K562 (cell line): ENCODE measurements around the gene SARS1. TPM values are rescaled to one million over a fixed set of nuclear protein-coding genes. Genes with fewer than 3 reads are reported as not detected.

ENCODE experiments used
- BACH1 ChIP-seq: fragments of 200-800 bp; sonication (Bioruptor generic); IDR thresholded peaks from 2 replicates; pipeline ENCODE4 v1.6.1; 2016; ENCODE audit warnings: missing genetic modification characterization, missing compliant biosample characterization
- CTBP1 ChIP-seq: fragments of 450-650 bp; IDR thresholded peaks from 2 replicates; pipeline ENCODE4 v1.6.1; 2016; ENCODE audit warnings: borderline replicate concordance
- KDM2B ChIP-seq: fragments of 250-450 bp; sonication (Bioruptor Pico); IDR thresholded peaks from 2 replicates; pipeline ENCODE4 v1.8.0; 2021; ENCODE audit warnings: mild to moderate bottlenecking, moderate library complexity
- MYBL2 ChIP-seq, 2 experiments: fragments of 450-650 bp in 1 of 2; sonication (generic) in 1 of 2; formaldehyde crosslinking in 1 of 2; IDR thresholded peaks; 2 replicates each; pipeline versions ENCODE4 v1.6.1 to v1.8.1; 2017 to 2022; ENCODE audit warnings: borderline replicate concordance in 1 of 2, inconsistent platforms in 1 of 2, low read depth in 1 of 2, mild to moderate bottlenecking in 1 of 2, missing genetic modification reagents in 1 of 2, moderate library complexity in 1 of 2
- NONO ChIP-seq, 2 experiments: fragments of 200-400 bp in 1 of 2; fragments of 450-650 bp in 1 of 2; formaldehyde crosslinking in 1 of 2; IDR thresholded peaks; 2 replicates each; pipeline ENCODE4 v1.6.1; 2017; ENCODE audit warnings: low read depth in 2 of 2, mild to moderate bottlenecking in 2 of 2, moderate library complexity in 2 of 2, low read length in 1 of 2
- NR3C1 ChIP-seq: sonication (generic); formaldehyde crosslinking; IDR thresholded peaks from 2 replicates; pipeline ENCODE4 v1.8.1; 2022; ENCODE audit warnings: missing genetic modification reagents
- NR4A1 ChIP-seq, 2 experiments: fragments of 250-450 bp in 1 of 2; fragments of 450-650 bp in 1 of 2; sonication (Bioruptor Pico) in 1 of 2; IDR thresholded peaks; 2 replicates each; pipeline versions ENCODE4 v1.4.0 to v1.6.1; 2016 to 2020; ENCODE audit warnings: mild to moderate bottlenecking in 2 of 2, missing compliant biosample characterization in 1 of 2, missing genetic modification characterization in 1 of 2, moderate library complexity in 1 of 2
- PTBP1 ChIP-seq: fragments of 200-400 bp; formaldehyde crosslinking; IDR thresholded peaks from 2 replicates; pipeline ENCODE4 v1.6.1; 2017; ENCODE audit warnings: low read depth, low read length
- SIN3B ChIP-seq: fragments of 450-650 bp; IDR thresholded peaks from 2 replicates; pipeline ENCODE4 v1.6.1; 2017; ENCODE audit warnings: low read depth, mild to moderate bottlenecking, moderate library complexity
- TAL1 ChIP-seq: fragments of 450-650 bp; IDR thresholded peaks from 2 replicates; pipeline ENCODE4 v1.6.1; 2016; ENCODE audit warnings: mild to moderate bottlenecking
- TEAD1 ChIP-seq, 2 experiments: fragments of 450-650 bp in 1 of 2; sonication (generic) in 1 of 2; formaldehyde crosslinking; IDR thresholded peaks; 2 replicates each; pipeline versions ENCODE4 v1.4.0 to v1.8.0; 2020 to 2022; ENCODE audit warnings: mild to moderate bottlenecking in 2 of 2, missing genetic modification reagents in 1 of 2
- TSC22D4 ChIP-seq: fragments of 450-650 bp; IDR thresholded peaks from 2 replicates; pipeline ENCODE4 v1.6.1; 2016; ENCODE audit warnings: missing genetic modification characterization, missing biosample characterization, control low read depth
- WHSC1 ChIP-seq: IDR thresholded peaks from one replicate; pipeline ENCODE4 v1.6.1; 2012; ENCODE audit warnings: low read length, control low read depth, inconsistent platforms
- YBX1 ChIP-seq: fragments of 450-650 bp; IDR thresholded peaks from 2 replicates; pipeline ENCODE4 v1.7.1; 2016; ENCODE audit warnings: mild to moderate bottlenecking
- ZFP1 ChIP-seq: fragments of 450-650 bp; formaldehyde crosslinking; IDR thresholded peaks from 2 replicates; pipeline ENCODE4 v1.4.0; 2020; ENCODE audit warnings: mild to moderate bottlenecking, mixed read lengths
- ZNF184 ChIP-seq: sonication (generic); formaldehyde crosslinking; IDR thresholded peaks from 2 replicates; pipeline ENCODE4 v1.5.0; 2020; ENCODE audit warnings: missing genetic modification reagents
- ZNF766 ChIP-seq: fragments of 200-800 bp; sonication (Bioruptor generic); conservative IDR thresholded peaks from 2 replicates; pipeline ENCODE4 v1.6.1; 2016; ENCODE audit warnings: missing genetic modification characterization, missing compliant biosample characterization
- polyA plus RNA-seq, 8 experiments: library from polyadenylated mRNA; depleted of rRNA in 4 of 8; stranded (reverse) in 5 of 8; unstranded in 3 of 8; fragments of >200 nt; fragmentation: Nextera tagmentation in 2 of 8; fragmentation: Illumina TruSeq in 1 of 8; extraction: Ambion mirVana in 2 of 8; extraction: Trizol in 1 of 8; gene quantifications; 2 replicates each; pipeline versions ENCODE4 v1.2.1 to v1.2.3, GENCODE V29; 2011 to 2014; ENCODE audit warnings: inconsistent platforms in 1 of 8, missing spikeins in 1 of 8
- total RNA-seq, 7 experiments: library from RNA; depleted of rRNA in 6 of 7; stranded (reverse); fragments of >200 nt in 6 of 7; fragmentation: Illumina TruSeq in 2 of 7; extraction: Trizol in 2 of 7; gene quantifications; 2 replicates each; pipeline versions ENCODE4 v1.2.1 to v1.2.3, GENCODE V29; 2011 to 2021; ENCODE audit warnings: low replicate concordance in 1 of 7
- TF ChIP-seq, protein P1 (sequence below), 2 experiments: fragments of 450-650 bp; IDR thresholded peaks; 2 replicates each; pipeline ENCODE4 v1.6.1; 2016; ENCODE audit warnings: mild to moderate bottlenecking in 2 of 2, borderline replicate concordance in 1 of 2, low read depth in 1 of 2, moderate library complexity in 1 of 2
- TF ChIP-seq, protein P2 (sequence below): fragments of 450-650 bp; IDR thresholded peaks from 2 replicates; pipeline ENCODE4 v1.6.1; 2016; ENCODE audit warnings: missing biosample characterization, missing genetic modification characterization

Gene SARS1
- total and polyA plus RNA-seq, 9 of the 15 experiments (the other 6 are each of a cell fraction or from before 2014, with no cell fraction given), result 221 to 623 (median 254) TPM

GRCh38 chr1:109248797-109249629 lies 35.3 kb downstream of the SARS1 start, which contains the start of gene CELSR2 (continued):
- TF ChIP-seq MYBL2 (IDR thresholded peaks at IDR 0.05; ENCODE audit: low read depth) (no peak), MYBL2 (CRISPR knock-in tag; IDR thresholded peaks at IDR 0.05; ENCODE audit: borderline replicate concordance) (no peak), TSC22D4 (tag) (no peak), PTBP1 (0 out of 2 replicates have a peak, but pooled peaks have one; percentile 74), KDM2B (peak; percentile 78), NR3C1 (CRISPR knock-in tag) (no peak), NR4A1 (CRISPR knock-in tag; IDR thresholded peaks at IDR 0.05) (no peak), NR4A1 (tag; IDR thresholded peaks at IDR 0.05) (0 out of 2 replicates have a peak, but pooled peaks have one; percentile 21), BACH1 (tag) (no peak), ZNF184 (CRISPR knock-in tag) (no peak), ZFP1 (CRISPR knock-in tag) (no peak), WHSC1 (no peak), NONO (IDR thresholded peaks at IDR 0.05; ENCODE audit: low read depth in 2 of 2, low read length in 1 of 2) (no peak), CTBP1 (peak; percentile 63; the same call in 1 of the 2 replicates), SIN3B (no peak), TEAD1 (CRISPR knock-in tag; IDR thresholded peaks at IDR 0.05) (0 out of 4 replicates have a peak, but pooled peaks of 1 of the 2 experiments have one; percentile 58), TAL1 (no peak), ZNF766 (CRISPR knock-in tag) (no peak), YBX1 (no peak)
- TF ChIP-seq, protein P1, sequence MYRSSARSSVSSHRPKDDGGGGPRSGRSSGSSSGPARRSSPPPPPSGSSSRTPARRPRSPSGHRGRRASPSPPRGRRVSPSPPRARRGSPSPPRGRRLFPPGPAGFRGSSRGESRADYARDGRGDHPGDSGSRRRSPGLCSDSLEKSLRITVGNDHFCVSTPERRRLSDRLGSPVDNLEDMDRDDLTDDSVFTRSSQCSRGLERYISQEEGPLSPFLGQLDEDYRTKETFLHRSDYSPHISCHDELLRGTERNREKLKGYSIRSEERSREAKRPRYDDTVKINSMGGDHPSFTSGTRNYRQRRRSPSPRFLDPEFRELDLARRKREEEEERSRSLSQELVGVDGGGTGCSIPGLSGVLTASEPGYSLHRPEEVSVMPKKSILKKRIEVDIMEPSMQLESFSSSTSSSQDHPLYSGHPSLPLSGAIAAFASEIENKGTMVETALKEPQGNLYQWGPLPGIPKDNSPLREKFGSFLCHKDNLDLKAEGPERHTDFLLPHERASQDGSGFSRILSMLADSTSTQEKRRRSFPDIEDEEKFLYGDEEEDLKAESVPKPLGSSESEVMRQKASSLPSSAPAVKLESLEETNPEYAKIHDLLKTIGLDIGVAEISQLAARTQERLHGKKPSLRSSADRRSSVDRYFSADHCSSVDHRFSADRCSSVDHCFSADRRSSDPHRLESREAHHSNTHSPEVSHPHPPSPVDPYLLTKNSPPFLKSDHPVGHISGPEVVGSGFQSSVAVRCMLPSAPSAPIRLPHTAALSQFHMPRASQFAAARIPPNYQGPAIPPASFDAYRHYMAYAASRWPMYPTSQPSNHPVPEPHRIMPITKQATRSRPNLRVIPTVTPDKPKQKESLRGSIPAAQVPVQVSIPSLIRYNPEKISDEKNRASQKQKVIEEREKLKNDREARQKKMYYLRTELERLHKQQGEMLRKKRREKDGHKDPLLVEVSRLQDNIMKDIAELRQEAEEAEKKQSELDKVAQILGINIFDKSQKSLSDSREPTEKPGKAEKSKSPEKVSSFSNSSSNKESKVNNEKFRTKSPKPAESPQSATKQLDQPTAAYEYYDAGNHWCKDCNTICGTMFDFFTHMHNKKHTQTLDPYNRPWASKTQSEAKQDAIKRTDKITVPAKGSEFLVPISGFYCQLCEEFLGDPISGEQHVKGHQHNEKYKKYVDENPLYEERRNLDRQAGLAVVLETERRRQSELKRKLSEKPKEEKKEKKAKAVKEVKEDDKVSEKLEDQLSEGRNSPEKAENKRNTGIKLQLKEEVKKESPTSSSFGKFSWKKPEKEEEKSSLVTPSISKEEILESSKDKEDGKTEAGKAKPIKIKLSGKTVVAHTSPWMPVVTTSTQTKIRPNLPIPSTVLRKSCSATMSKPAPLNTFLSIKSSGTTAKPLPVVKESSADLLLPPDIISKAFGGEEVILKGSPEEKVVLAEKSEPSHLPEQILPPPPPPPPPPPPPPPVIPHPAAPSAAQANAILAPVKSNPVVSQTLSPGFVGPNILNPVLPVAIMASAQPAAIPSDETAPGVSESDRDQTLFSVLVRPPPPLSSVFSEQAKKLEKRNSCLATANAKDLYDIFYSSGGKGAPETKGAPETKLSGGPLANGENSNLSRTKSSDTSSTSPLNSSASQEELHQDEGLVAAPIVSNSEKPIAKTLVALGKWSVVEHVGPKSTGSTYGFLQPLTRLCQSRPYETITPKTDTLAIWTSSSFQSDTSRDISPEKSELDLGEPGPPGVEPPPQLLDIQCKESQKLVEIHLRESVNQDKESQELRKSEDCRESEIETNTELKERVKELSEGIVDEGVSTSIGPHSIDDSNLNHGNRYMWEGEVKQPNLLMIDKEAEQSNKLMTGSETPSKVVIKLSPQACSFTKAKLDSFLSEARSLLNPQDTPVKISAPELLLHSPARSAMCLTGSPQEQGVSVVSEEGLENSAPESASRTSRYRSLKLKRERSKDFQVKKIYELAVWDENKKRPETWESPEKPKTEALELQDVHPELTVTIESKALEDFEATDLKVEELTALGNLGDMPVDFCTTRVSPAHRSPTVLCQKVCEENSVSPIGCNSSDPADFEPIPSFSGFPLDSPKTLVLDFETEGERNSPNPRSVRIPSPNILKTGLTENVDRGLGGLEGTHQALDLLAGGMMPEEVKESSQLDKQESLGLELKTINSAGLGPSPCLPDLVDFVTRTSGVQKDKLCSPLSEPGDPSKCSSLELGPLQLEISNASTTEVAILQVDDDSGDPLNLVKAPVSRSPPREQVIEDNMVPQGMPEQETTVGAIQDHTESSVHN (IDR thresholded peaks at IDR 0.05; ENCODE audit: borderline replicate concordance in 1 of 2, low read depth in 1 of 2), result no peak
- TF ChIP-seq, protein P2, sequence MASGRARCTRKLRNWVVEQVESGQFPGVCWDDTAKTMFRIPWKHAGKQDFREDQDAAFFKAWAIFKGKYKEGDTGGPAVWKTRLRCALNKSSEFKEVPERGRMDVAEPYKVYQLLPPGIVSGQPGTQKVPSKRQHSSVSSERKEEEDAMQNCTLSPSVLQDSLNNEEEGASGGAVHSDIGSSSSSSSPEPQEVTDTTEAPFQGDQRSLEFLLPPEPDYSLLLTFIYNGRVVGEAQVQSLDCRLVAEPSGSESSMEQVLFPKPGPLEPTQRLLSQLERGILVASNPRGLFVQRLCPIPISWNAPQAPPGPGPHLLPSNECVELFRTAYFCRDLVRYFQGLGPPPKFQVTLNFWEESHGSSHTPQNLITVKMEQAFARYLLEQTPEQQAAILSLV (tag), result no peak
